Right forelimb (tissue), 1 donor: Measurements from ENCODE around the gene APOC3.

Experiments
- DNase-seq: peaks from one replicate; pipeline ENCODE4 v3.0.0-alpha.2; 2018

APOC3 gene

DNA sequence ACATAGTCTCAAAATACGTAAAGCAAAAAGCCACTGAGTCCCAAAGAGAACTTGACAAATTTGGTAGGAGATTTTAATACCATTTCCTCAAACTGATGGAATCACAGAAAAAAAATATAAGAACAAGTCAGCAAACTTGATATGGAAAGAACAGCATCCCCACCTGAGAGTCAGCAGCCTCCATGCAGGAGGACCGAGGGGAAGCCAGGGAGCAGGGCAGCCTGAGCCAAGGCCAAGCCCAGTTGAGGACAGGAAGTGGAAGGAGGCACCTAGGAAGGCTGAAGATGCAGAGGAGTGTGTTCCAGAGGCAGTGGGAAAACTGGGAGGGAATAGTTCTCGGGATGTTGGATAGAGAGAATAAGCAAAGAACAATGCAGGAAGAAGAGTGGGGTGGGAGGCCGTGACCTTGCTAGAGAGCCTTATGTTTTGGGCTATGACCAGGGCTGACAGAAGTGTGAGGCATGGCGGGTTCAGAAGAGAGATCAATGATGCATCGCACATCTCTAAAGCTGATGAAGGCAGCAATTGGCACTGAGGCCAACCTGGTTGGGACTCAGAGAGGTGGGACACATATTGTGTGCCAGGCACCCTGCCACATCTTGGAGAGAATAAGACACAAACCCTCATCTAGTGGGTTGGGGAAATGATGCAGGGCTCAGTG, 22.0 kb upstream of the APOC3 start:
- no peak for DNase-seq

DNA sequence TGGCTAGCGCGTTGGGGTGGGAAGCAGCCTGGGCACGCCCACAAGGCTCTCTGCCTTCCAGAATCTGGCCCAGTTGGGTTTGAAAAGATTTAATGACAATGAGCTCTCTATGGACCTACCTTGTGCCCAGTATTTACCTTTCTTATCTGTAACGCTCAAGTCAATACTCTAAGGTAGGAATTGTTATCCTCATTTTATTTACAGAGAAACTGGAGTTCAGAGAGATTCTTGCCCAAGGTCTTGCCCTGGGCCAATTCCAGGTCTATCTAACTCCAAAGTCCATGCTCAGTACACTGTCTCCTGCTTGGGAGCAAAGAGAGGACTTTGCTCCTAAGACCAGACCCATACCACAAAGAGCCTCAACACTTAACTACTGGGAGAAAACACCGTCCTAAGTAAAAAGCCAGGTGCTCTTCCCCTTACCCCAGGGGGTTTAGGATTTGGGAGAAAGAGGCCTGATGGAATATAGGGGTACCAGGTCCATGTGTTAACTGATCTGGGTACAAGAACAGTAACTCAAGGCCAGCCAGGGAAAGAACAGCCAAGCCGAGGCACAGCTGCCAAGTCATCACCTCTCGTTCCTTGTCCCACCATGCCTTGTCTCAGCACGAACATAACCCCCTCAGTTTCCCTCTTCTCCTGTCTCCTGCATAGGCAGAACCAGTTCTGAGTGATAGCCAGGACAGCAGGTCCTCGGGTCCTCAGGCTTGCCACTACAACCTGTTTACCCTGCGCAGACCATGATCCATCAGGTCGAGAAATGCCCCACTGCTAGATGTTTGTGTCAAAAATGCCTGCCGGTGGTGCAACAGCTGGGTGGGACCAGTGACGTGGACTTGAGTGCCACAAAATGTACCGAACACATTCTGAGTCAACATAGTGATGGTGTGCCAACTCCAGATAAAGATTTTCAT, 21.2 kb upstream of the APOC3 start:
- DNase-seq: no peak

DNA sequence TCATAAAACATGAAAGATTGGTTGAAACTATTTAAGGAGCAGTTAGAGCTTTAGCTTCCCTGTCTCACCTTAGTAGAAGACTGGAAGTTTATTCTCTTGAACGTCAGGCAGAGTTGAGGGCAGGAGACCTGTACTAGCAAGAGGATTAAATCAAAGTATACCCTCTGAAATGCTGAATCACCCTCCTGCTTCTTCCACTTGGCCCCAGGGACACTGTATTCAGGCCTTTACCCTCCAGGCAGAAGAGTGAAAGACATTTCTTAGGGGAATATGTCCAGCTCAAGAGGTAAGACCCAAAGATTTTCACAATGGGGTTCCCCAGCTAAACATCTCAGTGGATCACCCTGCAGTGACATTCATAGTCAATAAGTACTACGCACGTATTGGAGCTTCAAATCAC, 18.5 kb upstream of the APOC3 start:
- DNase-seq: no peak

DNA sequence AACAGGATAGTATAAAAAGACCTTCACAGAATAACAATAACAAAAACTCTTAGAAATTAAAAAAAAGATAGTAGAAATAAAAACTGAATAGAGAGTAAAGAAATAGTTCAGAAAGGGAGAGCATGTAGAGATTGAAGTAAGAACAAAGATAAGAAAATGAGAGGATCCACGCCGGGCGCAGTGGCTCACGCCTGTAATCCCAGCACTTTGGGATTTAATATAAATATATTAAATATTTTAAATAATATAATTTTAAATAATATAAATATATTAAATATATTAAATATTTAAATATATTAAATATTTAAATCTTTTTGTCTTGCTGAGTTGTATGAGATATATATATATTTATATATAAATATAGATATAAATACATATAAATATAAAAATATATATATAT, 17.6 kb upstream of the APOC3 start:
- no peak for DNase-seq

DNA sequence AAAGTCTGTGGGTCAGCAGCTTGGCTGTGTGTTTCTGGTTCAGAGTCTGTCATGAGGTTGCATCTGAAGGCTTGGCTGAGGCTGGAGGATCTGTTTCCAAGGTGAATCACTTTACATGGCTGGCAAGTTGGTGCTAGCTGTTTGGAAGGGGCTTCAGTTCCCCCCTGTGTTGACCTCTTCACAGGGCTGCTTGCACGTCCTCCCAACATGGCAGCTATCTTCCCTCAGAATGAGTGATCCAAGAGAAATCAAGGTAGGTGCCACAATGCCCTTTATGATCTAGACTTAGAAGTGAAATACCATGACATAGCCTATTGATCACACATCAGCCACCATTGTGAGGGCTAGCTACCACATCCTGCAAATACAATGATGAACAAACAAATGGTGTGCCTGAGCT, 16.5 kb upstream of the APOC3 start:
- DNase-seq: no peak

DNA sequence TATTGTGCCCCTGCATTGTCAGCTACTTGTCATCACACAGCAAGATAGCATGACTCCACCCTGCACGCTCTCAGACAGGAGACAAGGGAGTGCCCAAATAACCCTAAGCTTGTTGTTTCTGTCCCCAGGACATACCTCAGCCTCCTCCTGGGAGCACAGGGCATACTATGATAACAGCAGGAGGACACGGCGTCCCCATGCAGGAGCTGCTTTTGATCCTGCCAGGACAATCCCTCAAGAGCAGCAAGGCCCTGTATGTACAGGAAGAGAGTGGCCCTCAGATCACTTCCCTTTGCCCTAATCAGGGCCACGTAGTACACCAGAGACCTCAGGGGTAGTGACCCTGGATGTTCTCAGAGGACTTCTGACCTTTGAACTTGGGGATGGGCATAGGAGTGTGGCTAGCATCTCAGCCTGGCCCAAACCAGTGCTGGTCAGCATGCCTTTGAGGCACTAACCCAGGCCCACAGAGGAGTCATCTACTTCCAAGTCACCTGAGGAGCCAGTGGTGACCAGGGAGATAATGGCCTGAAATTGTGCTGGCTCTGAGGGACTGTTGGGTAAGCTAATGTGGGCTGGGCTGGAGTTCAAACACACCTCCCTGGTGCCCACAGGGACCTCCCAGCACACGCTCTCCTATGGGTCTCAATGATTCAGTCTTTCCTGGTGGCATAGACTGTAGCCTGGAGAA, 15.8 kb upstream of the APOC3 start:
- DNase-seq: no peak

DNA sequence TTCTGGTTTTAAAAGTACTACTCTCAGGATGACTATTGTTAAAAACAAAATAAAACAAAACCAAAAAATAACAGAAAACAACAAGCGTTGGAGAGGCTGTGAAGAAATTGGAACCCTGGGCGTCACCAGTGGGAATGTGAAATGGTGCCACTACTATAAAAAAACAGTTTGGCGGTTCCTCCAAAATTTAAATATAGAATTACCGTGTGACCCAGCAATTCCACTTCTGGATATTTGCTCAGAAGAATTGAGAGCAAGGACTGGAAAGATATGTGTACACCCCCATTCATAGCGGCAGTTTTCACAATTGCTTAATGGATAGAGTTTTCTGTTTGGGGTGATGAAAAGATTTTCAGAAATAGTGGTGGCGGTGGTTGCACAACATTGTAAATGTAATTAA, 15.2 kb upstream of the APOC3 start:
- no peak for DNase-seq

DNA sequence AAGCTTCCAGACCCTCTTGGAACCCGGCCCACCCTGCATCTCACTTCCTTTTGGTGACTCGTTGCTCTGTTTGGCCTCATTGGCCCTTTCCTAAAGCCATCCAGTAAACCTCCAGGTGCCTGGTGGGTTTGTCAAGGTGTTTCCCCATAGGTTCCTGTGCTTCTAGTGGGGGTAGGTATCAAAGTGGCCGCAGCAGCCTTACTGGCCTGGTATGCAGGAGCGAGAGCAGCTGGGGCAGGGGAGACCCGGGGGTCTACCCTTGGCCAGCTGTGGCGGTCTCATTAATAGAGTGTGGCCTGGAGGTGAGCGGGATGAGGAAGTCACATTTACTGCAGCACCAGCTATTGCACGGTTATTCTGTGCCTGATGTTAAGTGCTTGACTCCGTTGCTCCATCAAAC, 10.7 kb upstream of the APOC3 start:
- no peak for DNase-seq

DNA sequence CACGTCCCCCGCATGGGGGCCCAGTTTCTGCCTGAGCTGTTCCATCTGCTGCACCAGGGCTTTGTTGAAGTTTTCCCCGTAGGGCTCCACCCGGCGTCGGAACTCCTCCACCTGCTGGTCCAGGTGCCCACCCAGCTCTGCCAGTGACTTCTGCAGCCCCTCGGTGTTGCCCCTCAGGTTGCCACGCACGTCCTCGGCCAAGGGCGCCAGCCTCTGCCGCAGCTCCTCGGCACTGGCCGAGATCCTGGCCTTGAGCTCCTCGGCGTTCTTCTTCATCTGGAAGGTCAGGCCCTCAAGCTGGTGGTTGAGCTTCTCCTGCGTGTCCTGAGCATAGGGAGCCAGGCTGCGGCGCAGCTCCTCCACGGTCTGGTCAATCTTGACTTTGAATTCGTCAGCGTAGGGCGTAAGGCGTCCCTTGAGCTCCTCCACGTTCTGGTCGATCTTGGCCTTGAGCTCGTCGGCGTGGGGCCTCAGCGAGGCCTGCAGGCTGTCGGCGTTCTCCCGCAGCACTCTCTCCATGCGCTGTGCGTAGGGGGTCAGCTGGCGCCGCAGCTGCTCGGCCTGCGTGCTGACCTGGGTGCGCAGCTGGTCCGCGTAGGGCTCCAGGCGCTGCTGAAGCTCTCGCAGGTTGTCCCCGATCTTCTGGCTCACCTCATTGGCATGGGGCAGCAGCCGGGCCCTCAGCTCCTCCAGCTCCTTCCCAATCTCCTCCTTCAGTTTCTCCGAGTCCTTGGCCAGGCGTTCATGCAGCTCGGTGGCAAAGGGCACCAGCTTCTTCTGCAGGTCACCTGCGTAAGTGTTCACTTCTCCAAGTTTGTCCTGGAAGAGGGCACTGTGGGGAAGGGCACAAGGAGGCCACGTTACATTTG, 8.4 kb upstream of the APOC3 start:
- DNase-seq: no peak

DNA sequence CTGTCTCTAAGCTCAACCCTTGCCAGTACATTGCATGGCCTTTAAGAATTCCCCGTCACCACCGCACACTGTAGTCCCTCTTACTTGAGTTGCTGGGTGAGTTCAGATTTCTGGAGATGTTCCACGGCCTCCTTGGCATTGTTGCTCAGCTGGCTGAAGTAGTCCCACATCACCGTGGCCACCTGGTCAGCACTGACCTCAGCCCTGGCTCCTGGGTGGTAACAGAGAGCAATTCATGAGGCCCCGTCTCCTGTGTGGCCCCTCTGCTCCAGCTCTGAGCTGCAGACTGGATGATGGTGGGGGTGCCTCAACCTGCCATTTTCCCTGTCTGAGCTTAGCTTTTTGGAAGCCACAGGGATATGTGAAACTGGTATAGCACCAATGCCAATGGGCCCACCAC, 7.1 kb upstream of the APOC3 start:
- no peak for DNase-seq

DNA sequence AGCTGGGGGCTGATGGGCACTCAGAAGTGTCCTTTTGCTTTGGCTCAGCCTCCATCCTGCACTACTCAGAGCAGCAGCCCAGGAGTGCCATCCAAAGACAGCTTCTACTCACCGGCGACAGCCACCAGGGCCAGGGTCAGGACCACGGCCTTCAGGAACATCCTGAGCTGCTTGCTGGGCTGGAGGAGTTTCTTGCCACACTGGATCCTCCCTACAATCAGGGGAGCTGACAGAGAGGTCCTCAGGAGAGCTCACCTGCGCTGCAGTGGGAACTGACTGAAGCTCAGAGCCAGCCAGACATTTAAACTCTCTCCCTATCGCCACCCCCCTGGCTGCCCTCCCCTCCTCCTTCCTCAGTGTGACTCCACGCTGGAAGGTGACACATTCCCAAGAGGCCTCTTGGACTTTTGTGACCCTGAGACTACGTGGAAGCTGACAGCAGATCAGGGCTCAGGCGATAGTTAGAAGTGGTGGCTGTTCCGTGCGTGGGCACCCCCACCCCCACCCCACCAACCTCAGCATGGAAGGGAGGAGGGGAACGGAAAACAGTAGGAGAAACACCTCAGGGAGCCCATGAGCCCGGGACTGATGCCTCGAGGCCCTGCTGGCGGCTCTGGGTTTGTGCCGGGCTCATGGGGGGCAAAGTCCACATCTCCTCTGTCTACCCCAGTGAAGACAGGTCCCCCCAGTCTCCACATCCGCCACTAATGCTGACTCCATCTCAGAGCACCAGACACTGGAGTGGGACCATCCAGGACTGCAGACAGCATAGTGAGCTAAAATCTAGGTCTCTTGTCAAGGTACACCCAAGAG, 6.5 kb upstream of the APOC3 start, which contains the start of gene APOA4:
APOA4 (minus strand) TSS at position 274 of the 813 bp plus-strand sequence; CDS start at position 161, 113 bp downstream.
- DNase-seq: no peak

DNA sequence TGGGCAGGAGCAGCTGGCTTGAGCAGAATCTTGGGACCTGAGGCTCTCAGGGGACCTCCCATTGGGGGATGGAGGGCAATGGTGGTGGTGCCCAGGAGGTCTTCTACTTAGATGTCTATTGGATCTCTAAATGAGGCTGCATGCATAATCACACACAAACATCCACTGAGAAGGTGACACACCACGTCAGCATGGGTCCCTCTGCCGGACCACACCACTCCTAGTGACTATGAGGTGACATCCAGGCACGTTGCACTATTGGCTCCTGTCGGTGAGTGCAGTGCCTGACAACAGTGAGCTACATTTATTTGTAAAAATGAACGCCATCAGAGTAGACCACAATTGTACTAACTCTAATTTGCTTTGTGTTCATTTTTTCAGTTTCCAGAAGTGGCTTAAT, 4.3 kb upstream of the APOC3 start:
- DNase-seq: no peak

DNA sequence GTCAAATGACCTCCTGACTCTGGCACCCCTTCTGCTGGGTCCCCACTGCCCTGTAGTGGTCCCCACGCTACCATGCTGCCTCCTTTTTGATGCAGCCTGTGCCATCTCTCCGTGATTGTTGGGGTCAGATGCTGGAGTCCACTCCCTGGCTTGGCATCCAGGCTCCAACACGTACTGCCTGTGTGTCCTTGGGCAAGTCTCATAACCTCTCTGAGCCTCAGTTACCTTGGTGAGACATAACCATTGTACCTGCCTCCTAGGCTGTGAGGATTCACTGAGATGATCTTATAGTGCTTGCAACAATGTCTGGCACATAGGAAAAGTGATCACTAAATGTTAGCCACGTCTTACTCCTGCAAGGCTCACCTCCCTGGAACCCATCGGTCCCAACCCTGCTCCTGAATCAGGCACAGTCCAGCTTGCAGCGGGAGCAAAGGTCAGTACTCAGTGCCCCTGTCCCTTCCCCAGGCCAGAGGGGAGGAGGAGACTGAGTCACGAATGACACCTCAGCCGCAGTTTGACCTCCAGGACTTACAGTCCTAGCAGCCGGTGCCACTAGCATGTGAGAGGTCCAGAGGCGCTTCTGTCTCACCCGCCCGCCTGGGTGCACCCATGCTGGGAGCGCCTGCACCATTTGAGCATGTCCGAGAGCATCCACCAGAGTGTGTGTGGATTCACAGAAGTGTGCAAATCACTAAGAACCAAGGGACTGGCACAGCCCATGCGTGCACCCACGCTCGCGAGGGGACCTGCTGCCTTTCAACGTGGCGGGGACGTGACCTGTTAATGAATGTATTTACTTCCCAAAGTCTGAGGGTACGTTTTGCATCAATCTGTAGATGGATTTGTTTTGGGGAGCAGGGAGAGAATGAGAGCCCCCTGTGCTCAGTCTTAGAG, 3.6 kb upstream of the APOC3 start:
- DNase-seq: no peak

DNA sequence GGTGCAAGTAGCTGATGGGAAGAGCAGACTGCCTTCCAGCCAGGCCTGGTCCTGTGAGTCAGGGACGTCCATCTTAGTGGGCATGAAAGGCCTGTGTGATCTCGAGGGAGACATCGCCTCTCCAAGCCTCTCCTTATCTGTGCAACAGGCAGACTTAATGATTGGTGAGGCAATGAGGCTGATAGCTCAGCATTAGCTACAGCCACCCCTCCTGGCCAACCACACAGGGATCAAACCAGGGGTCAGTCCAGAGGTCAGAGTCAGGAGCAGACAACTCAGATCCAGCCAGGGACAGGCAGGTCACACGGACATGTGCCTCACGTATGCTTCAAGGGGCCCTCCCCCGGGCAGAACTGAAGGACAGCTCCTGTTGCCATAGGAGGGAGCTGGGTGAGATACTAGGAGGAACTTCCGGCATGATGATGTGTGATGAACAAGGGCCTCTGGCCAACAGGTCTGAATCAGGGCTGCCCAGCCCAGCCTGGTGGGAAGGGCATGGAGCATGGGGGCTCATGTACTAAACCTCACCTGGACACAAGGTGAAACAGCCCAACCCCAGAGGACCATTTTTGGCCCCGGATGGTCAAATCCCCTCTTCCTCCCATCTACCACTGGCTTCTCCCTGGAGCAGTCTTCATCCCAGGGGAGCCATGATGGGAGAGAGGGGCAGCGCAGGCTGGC, 2.8 kb upstream of the APOC3 start:
- DNase-seq: no peak

DNA sequence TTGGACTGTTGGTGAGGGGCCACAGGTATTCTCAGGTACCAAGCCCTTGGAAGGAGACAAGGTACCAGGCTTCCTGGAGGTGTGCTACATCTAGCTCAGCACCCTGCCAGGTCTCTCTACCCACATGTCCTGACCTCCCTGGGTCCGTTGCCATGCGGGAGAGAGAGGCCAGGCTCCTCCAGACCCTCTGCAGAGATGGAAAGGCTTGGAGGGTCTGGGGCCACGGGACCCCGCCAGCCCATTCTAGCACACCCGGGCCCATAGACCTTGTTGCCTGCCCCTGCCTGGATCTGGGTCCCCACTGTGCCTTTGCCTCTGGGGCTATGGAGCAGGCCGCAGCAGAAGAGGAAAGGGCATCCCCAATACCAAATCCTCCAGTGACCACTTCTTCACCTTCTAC, 2.2 kb upstream of the APOC3 start:
- no peak for DNase-seq

DNA sequence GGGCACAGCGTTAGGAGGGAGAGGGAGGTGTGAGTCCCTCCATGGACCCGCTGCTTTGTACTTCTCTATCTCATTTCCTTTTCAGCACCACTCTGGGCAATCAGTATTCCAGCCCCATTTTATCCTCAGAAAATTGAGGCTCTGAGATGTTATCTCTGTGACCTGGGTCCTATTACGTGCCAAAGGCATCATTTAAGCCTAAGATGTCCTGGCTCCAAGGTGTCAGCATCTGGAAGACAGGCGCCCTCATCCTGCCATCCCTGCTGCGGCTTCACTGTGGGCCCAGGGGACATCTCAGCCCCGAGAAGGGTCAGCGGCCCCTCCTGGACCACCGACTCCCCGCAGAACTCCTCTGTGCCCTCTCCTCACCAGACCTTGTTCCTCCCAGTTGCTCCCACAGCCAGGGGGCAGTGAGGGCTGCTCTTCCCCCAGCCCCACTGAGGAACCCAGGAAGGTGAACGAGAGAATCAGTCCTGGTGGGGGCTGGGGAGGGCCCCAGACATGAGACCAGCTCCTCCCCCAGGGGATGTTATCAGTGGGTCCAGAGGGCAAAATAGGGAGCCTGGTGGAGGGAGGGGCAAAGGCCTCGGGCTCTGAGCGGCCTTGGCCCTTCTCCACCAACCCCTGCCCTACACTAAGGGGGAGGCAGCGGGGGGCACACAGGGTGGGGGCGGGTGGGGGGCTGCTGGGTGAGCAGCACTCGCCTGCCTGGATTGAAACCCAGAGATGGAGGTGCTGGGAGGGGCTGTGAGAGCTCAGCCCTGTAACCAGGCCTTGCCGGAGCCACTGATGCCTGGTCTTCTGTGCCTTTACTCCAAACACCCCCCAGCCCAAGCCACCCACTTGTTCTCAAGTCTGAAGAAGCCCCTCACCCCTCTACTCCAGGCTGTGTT, 829 bp upstream of the APOC3 start:
- DNase-seq: no peak

DNA sequence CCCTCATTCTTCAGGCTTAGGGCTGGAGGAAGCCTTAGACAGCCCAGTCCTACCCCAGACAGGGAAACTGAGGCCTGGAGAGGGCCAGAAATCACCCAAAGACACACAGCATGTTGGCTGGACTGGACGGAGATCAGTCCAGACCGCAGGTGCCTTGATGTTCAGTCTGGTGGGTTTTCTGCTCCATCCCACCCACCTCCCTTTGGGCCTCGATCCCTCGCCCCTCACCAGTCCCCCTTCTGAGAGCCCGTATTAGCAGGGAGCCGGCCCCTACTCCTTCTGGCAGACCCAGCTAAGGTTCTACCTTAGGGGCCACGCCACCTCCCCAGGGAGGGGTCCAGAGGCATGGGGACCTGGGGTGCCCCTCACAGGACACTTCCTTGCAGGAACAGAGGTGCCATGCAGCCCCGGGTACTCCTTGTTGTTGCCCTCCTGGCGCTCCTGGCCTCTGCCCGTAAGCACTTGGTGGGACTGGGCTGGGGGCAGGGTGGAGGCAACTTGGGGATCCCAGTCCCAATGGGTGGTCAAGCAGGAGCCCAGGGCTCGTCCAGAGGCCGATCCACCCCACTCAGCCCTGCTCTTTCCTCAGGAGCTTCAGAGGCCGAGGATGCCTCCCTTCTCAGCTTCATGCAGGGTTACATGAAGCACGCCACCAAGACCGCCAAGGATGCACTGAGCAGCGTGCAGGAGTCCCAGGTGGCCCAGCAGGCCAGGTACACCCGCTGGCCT, 641 bp downstream of the APOC3 start:
- DNase-seq: no peak

DNA sequence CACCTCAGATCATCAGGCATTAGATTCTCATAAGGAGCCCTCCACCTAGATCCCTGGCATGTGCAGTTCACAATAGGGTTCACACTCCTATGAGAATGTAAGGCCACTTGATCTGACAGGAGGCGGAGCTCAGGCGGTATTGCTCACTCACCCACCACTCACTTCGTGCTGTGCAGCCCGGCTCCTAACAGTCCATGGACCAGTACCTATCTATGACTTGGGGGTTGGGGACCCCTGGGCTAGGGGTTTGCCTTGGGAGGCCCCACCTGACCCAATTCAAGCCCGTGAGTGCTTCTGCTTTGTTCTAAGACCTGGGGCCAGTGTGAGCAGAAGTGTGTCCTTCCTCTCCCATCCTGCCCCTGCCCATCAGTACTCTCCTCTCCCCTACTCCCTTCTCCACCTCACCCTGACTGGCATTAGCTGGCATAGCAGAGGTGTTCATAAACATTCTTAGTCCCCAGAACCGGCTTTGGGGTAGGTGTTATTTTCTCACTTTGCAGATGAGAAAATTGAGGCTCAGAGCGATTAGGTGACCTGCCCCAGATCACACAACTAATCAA, 2.2 kb downstream of the APOC3 start:
- no peak for DNase-seq
